Neural cell (in vitro differentiated cells): ENCODE data around the gene MYNN.

ENCODE experiments used
- CTCF ChIP-seq: fragments of 450-650 bp; IDR thresholded peaks from 2 replicates; pipeline ENCODE4 v1.5.1; 2014; ENCODE audit warnings: antibody characterized with exemption, mild to moderate bottlenecking, moderate library complexity; ENCODE audit not compliant: poor library complexity, severe bottlenecking
- TAF1 ChIP-seq: IDR thresholded peaks from 2 replicates; pipeline ENCODE4 v1.6.1; 2012; ENCODE audit warnings: low read depth

- no peak for TF ChIP-seq CTCF
- TF ChIP-seq TAF1 = no peak
Observed at GRCh38 chr3:169804681-169805080, 31.5 kb downstream of the MYNN start.
